ENCODE results near the gene HSPA1A.

GRCh38 chr6:31850765-31851484 lies 35.6 kb downstream of the HSPA1A start:
- TF ChIP-seq CTCF (IDR thresholded peaks at IDR 0.05 in 8 of 11, conservative IDR thresholded peaks at IDR 0.05 in 3 of 11) (no peak), POLR2A (IDR thresholded peaks at IDR 0.05) (no peak)

Measured in spleen (tissue), 7 donors.